ENCODE measurements around the gene ADCY9.
"Not testable (repeated sequence)": the region's sequence is repeated elsewhere in the genome, so short reads cannot be mapped to it uniquely, and the experiment has no call there.

The ADCY9 gene

GRCh38 chr16:4093495-4094126 lies 22.6 kb downstream of the ADCY9 start:
- no peak for DNase-seq (ENCODE audit: low read depth in 2 of 2)

DNA sequence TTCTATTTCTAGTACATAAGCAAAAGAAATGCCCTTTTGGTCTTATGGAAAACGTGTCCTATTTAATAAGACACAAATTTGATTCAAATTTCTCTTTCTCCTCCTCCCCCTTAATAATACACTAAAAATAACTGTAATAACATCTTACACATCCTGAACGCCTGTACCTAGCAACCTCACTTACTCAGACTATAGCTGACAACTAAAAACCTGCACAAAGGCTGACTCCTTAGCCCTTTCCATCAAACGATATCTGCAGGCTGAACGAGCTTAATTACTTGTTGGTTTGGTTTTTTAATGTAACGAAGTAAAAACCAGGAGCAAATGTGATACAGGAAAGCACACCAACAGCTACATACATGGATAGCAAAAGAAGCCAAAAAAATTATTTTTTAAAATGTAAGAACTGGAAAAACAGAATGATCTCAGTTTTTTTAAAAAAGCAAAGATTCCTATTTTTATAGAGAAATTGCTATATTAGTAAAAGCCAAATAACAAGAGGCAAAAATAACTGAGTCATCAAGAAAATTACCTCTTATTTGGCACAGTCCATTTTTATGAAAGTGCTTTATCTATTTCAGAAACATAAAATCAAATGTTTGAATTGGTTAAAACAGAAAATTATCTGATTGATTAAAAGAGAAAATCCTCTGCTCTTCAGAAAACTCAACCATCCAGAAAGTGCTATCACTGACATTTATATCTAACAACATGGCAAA lies 23.5 kb downstream of the ADCY9 start:
- no peak for DNase-seq (ENCODE audit: low read depth in 2 of 2)

- DNase-seq (ENCODE audit: low read depth in 2 of 2), result no peak
These were observed 24.8 kb downstream of the ADCY9 start for GRCh38 chr16:4091240-4092012.

DNA sequence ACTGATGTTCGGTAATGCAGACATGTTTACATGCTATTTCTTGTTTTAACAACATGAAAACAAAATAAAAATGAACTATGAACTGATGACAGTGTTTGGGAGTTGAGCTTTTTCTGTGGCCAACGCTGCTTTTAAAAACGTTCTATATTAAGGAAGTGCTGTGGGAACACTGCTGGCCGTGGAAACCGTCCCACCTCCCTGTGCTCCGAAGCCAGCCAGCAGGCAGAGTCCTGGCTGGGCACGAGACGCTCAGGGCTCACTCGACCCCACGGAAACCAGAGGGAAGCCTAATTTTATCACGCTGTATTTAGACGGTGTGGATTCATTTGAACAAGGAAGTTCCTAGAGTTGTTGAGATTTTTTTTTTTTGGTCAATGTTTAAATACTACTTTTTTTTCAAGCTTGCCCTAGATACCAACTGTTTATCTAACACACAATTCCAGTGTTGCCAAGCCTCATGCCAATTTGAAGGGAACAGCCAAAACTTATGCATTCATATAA lies 25.8 kb downstream of the ADCY9 start:
- DNase-seq (ENCODE audit: low read depth in 2 of 2), result no peak

GRCh38 chr16:4089811-4090301 lies 26.4 kb downstream of the ADCY9 start:
- DNase-seq (ENCODE audit: low read depth in 2 of 2), result no peak

DNA sequence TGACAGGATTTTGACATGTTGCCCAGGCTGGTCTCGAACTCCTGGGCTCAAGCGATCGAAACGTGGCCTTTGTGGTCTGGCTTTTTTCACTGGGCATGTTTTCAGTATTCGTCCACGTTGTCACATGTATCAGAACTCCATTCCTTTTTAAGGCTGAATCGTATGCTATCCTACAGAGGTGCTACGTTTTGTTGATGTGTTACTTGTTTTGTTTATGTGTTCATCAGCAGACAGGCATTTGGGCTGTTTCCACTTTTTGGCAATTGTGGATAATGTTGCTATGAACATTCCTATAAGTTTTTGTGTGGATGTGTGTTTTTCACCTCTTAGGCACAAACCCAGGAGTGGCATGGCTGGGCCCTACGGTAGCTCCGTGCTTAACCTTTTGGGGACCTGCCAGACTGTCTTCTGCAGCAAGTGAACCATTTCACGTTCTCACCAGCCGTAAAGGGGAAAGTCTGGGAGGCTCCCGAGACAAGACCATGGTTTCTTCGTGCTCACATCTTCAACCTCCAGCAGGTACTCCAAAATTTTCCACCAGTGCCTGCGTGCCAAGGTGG lies 26.9 kb downstream of the ADCY9 start:
- DNase-seq (ENCODE audit: low read depth in 2 of 2), result no peak

- no peak for DNase-seq (ENCODE audit: low read depth in 2 of 2)
These were observed 28.2 kb downstream of the ADCY9 start for GRCh38 chr16:4087990-4088577.

- no peak for DNase-seq (ENCODE audit: low read depth in 2 of 2)
These were observed 28.9 kb downstream of the ADCY9 start for GRCh38 chr16:4087099-4087885.

DNA sequence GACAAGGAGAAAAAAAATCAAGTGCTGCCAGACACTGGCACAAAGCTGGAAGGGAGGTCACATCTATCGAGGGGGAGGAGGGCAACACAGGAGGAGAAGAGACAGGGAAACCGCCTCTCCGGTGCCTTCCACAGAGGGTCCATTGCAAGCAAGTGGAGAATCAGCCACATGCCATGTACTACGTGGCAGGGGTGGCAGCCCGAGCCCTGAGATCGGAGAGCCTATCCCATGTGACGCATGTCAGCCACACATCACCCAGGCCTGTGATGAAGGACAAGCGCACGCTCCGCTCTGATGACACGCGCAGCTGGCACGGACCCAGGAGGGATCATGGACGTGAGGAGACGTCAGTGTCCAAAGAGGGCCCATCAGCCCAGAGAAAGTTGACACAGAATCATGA lies 30.1 kb downstream of the ADCY9 start:
- DNase-seq (ENCODE audit: low read depth in 2 of 2), result no peak

- DNase-seq (ENCODE audit: low read depth in 2 of 2), result no peak
These were observed 30.8 kb downstream of the ADCY9 start for GRCh38 chr16:4085405-4085970.

GRCh38 chr16:4083347-4083870 lies 32.8 kb downstream of the ADCY9 start:
- no peak for DNase-seq (ENCODE audit: low read depth in 2 of 2)

- DNase-seq (ENCODE audit: low read depth in 2 of 2), result no peak
These were observed 33.7 kb downstream of the ADCY9 start for GRCh38 chr16:4082474-4083044.

- DNase-seq (ENCODE audit: low read depth in 2 of 2), result no peak
These were observed 34.7 kb downstream of the ADCY9 start for GRCh38 chr16:4081521-4082021.

DNA sequence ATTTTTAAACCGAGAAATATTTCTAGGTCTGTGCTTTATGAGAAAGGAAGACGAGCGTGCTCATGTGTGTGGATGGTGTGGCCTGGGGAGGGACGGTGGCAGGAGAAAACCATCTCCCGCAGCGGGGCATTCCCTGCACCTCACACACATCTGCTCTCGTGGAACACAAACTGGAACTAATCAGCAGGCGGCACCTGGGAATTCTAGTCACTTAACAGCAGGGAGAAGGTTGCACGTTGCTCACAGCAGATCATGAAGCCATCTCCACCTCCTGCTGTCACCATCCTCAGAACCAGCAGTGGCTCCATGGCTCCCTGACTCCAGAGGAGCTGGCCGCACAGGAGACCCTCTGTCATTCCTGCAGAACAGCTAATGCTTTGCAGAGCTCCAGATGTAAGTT lies 35.2 kb downstream of the ADCY9 start:
- DNase-seq (ENCODE audit: low read depth in 2 of 2), result no peak

DNA sequence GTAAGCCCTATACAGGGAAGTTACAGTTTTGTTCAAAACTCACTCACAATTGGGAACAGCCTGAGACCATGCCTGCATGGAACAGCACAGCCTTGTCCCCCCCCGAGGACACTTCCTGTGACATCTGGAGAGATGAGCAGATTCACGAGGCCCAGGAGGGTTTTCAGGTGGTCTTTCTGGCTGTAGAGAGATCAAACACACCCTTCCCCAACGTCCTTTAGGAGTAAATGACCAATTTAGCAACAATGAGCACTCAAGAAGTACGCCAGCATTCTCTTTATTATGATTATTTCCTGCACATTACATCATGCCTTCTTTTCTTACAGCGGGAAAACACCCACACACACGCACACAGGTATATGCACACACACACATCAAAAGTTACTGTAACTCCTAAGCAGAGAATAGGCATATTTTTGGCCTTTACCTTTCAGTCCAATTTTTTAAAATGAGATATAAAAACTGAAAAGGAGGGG lies 39.0 kb downstream of the ADCY9 start:
- DNase-seq (ENCODE audit: low read depth in 2 of 2), result no peak

GRCh38 chr16:4075534-4075933 lies 40.7 kb downstream of the ADCY9 start:
- no peak for DNase-seq (ENCODE audit: low read depth in 2 of 2)

GRCh38 chr16:4073150-4073549 lies 43.1 kb downstream of the ADCY9 start:
- DNase-seq (ENCODE audit: low read depth in 2 of 2), result not testable (repeated sequence)

DNA sequence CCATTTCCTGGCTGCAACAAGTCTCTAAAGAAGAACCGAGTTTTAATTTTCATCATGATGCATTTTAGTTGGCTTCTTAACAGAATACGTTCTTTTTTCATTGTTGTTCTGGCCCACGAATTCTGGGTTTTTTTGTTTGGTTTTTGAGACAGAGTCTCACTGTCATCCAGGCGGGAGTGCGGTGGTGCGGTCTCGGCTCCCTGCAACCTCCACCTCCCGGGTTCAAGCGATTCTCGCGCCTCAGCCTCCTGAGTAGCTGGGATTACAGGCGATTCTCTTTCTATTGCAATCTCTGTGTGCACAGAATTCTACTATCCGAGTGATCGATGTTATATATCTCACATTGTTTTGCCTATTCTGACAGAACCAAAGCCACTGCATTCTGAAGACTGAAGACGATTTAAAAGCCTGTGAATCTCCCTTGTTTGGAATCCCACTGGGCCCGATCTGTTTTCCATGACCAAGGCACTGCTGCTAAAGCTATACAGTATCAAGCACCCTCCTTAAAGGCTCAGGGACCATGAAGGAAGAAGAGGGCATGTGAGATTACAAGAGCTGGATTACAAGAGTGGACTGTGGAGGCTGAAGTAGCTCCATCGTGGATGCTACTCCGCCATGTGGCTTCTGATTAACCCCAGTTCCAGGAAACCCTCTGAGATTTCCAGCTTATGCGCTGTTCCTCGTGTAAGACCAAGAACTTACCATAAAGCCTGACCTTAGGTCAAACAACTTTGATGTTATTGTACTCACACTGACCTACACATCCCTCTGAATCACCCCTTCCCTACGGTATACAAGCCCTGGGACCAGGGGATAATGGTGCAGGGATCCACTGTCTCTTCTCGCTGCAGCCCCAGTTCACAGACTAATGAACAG lies 44.3 kb downstream of the ADCY9 start:
- no peak for DNase-seq (ENCODE audit: low read depth in 2 of 2)

- DNase-seq (ENCODE audit: low read depth in 2 of 2), result no peak
These were observed 45.3 kb downstream of the ADCY9 start for GRCh38 chr16:4070936-4071335.
